Neural crest cell (in vitro differentiated cells): ENCODE measurements around the gene SEC16B. TPM values are rescaled to one million over a fixed set of nuclear protein-coding genes. Genes with fewer than 3 reads are reported as not detected.

Experiments
- DNase-seq: peaks from one replicate; pipeline ENCODE4 v3.0.0; 2021; ENCODE audit warnings: low read depth, mixed read lengths, low spot score
- H3K27ac Mint-ChIP-seq: one replicate; pipeline ENCODE4 v1.8.0; 2021; ENCODE audit warnings: mild to moderate bottlenecking, mixed read lengths; ENCODE audit not compliant: unreplicated experiment
- H3K27me3 Mint-ChIP-seq: 2 replicates; pipeline ENCODE4 v1.8.0; 2021; ENCODE audit warnings: low read depth, mild to moderate bottlenecking, mixed read lengths
- H3K36me3 Mint-ChIP-seq: 2 replicates; pipeline ENCODE4 v1.8.0; 2021; ENCODE audit warnings: low read depth, mild to moderate bottlenecking, mixed read lengths
- H3K4me1 Mint-ChIP-seq: 2 replicates; pipeline ENCODE4 v1.8.0; 2021; ENCODE audit warnings: mixed read lengths
- H3K4me3 Mint-ChIP-seq: one replicate; pipeline ENCODE4 v1.8.0; 2021; ENCODE audit warnings: mild to moderate bottlenecking, mixed read lengths
- H3K9me3 Mint-ChIP-seq: 2 replicates; pipeline ENCODE4 v1.8.0; 2021; ENCODE audit warnings: mixed read lengths
- total RNA-seq: library from RNA; stranded (reverse); gene quantifications from 2 replicates; pipeline ENCODE4 v1.2.1, GENCODE V29; 2021
- TF ChIP-seq, protein P1 (sequence below): fragments of 200-600 bp; sonication (generic); conservative IDR thresholded peaks from 2 replicates; pipeline ENCODE4 v1.5.0; 2021; ENCODE audit warnings: antibody characterized with exemption, mild to moderate bottlenecking

SEC16B gene
- total RNA-seq, 1 donor from 2014 or later = 1.4 TPM

GRCh38 chr1:177920091-177920490, 49.8 kb downstream of the SEC16B start:
- Mint-ChIP-seq H3K27me3 (no peaks in the 10 kb centered on the region), H3K9me3 (no peaks in the 10 kb centered on the region), H3K4me1 (no peaks in the 10 kb centered on the region), H3K36me3 (no peaks in the 10 kb centered on the region), H3K4me3 (no peak overlapping the region), H3K27ac (no peak overlapping the region)
- no peak for DNase-seq
- TF ChIP-seq, protein P1, sequence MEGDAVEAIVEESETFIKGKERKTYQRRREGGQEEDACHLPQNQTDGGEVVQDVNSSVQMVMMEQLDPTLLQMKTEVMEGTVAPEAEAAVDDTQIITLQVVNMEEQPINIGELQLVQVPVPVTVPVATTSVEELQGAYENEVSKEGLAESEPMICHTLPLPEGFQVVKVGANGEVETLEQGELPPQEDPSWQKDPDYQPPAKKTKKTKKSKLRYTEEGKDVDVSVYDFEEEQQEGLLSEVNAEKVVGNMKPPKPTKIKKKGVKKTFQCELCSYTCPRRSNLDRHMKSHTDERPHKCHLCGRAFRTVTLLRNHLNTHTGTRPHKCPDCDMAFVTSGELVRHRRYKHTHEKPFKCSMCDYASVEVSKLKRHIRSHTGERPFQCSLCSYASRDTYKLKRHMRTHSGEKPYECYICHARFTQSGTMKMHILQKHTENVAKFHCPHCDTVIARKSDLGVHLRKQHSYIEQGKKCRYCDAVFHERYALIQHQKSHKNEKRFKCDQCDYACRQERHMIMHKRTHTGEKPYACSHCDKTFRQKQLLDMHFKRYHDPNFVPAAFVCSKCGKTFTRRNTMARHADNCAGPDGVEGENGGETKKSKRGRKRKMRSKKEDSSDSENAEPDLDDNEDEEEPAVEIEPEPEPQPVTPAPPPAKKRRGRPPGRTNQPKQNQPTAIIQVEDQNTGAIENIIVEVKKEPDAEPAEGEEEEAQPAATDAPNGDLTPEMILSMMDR = no peak

DNA sequence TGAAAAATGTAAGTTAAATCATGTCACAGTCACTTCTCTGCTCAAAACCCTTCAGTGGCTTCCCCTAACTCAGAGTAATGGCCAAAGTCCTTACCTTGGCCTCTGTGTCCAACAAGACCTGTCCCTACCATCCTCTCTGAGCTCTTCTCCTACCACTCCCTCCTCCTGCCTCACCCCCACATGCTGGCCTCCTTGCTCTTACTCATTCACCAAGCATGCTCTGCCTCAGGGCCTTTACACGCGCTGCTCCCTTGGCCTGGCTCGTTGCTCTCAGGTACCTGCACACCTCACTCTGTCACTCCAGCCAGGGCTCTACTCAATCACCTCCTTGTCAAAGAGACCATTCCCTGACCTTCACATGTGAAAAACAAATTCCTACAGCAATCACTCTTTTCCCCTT, 54.2 kb downstream of the SEC16B start:
- Mint-ChIP-seq H3K9me3 (no peaks in the 10 kb centered on the region), H3K4me1 (peaks cover 4% of the 10 kb centered on the region), H3K4me3 (no peak overlapping the region), H3K27ac (no peak overlapping the region), H3K36me3 (no peaks in the 10 kb centered on the region), H3K27me3 (no peaks in the 10 kb centered on the region)
- DNase-seq = no peak
- TF ChIP-seq, protein P1 = no peak

DNA sequence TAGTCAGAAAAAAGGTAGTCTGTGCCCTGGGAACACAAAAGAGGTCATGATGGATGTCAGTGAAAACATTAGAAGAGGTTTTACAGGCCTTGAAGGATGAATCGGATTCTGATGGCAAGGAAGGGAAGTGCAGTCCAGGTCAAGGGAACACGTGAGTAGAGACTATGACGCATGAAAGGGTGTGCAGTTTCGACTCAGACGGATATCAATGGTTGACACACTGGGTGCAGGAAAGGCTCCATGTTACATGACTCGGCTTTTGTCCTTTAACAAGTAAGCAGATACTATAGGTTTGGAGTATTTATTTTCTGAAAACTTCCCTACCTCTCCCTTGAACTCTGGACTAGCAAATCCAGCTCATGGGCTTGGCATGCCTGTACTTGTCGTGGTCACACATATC, 55.3 kb downstream of the SEC16B start:
- H3K9me3 Mint-ChIP-seq = peaks cover 3% of the 10 kb centered on the region

DNA sequence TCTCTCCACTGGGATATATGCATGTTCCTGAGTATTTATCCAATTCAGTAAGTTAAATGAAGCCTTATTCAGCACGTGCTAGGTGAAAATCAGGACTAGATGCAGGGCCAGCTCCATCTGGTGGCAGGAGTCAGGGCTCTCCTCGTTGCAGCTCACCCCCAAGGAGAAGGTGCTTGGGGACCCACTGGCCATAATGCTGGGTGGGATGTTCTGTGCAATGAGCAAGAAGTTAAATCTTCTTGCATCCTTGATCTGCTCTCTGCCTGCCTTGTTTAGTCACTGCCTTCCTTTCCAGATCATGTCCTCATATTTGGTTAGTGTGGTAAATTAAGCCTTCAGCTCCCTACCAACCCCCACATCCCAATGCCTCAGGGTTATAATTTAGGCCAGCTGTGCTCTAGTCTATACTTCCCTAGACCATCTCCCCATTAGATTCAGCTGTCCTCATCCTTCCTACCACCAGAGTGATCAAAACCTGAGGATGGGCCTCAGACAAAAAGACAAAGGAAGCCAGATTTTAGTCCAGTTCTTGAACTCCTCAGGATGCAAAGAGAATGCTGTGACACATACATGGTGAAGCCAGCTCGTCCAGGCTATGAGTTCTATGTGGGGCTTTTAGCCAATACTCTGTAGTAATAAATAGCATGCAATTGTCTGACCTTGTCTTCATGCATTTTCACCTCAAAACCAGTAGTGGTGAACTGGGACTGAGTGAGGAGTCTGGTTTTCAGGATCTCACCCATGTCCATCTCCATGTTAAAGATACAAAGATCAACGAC, 55.9 kb downstream of the SEC16B start:
- no peak for DNase-seq
- Mint-ChIP-seq H3K4me3 (no peak overlapping the region), H3K27ac (no peak overlapping the region), H3K4me1 (peaks cover 4% of the 10 kb centered on the region), H3K36me3 (no peaks in the 10 kb centered on the region), H3K27me3 (no peaks in the 10 kb centered on the region), H3K9me3 (peaks cover 3% of the 10 kb centered on the region)
- TF ChIP-seq, protein P1 = peak; percentile 52

More for the DNA sequence above, 55.3 kb downstream of the SEC16B start:
- TF ChIP-seq, protein P1 = no peak
- no peaks in the 10 kb centered on the region for H3K27me3 Mint-ChIP-seq
- H3K4me1 Mint-ChIP-seq = peaks cover 4% of the 10 kb centered on the region
- no peaks in the 10 kb centered on the region for H3K36me3 Mint-ChIP-seq
- DNase-seq = no peak
- H3K4me3 Mint-ChIP-seq = no peak overlapping the region
- no peak overlapping the region for H3K27ac Mint-ChIP-seq

DNA sequence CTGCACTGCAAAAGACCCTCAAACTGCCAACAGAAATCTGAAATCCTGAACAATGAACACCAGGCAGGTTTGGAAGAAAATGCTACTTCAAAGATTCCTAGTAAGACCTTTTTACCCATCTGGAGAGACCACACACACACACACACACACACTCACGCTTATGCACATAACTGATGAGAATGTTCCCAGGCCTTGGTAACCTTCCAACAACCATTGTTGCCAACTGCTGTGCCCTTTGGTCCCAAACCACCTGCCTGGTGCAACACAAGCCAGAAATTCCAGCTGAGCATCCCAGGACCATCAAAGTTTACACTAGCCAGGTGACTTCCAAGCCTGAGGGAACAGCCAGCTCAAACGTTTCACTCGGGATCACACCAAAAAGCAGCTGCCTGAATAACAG, 56.9 kb downstream of the SEC16B start:
- H3K9me3 Mint-ChIP-seq = peaks cover 3% of the 10 kb centered on the region
- H3K4me3 Mint-ChIP-seq = no peak overlapping the region
- peaks cover 4% of the 10 kb centered on the region for H3K4me1 Mint-ChIP-seq
- no peak overlapping the region for H3K27ac Mint-ChIP-seq
- no peaks in the 10 kb centered on the region for H3K27me3 Mint-ChIP-seq
- TF ChIP-seq, protein P1 = no peak
- no peaks in the 10 kb centered on the region for H3K36me3 Mint-ChIP-seq
- no peak for DNase-seq
